Nasal cavity respiratory epithelium epithelial cell of viscerocranial mucosa (primary cell): ENCODE data around the gene GRPEL1. TPM values are rescaled to one million over a fixed set of nuclear protein-coding genes. Genes with fewer than 3 reads are reported as not detected.

Experiments used
- total RNA-seq: library from RNA; depleted of rRNA; stranded (reverse); fragments of >200 nt; gene quantifications from 2 replicates; pipeline ENCODE4 v1.2.3, GENCODE V29; 2014

GRPEL1 gene
- total RNA-seq = 74.2 and 80.3 TPM in 2 replicates

GRCh38 chr4:7067452-7068278, at the start of gene GRPEL1:
Gene GRPEL1 (minus strand): TSS chr4:7068064. CDS start chr4:7068032, 32 bp downstream.

GRCh38 chr4:7043284-7044136, 24.4 kb downstream of the GRPEL1 start, which contains the start of gene TADA2B:
Gene TADA2B (plus strand): TSS chr4:7043372. CDS start chr4:7043580, 208 bp downstream.

Other genes with a start within 250 kb of the GRPEL1 start
- 139 and 151 TPM in 2 replicates for gene TBC1D14, start 158.2 kb downstream of the GRPEL1 start, total RNA-seq
- gene TADA2B, start 24.7 kb downstream of the GRPEL1 start, total RNA-seq = 19.1 and 20.4 TPM in 2 replicates
- under 0.01 and 0.93 TPM in 2 replicates for gene SORCS2, start 124.5 kb upstream of the GRPEL1 start, total RNA-seq